A549 treated with RU486 at 1 μM for 4 hours (cell line): ENCODE results near the gene HCCS. TPM values are rescaled to one million over a fixed set of nuclear protein-coding genes. Genes with fewer than 3 reads are reported as not detected.

ENCODE experiments used
- total RNA-seq: library from RNA; stranded (reverse); fragments of 200-300 nt; extraction: Qiagen RNA extraction; gene quantifications from 5 replicates; pipeline ENCODE4 v1.2.3, GENCODE V29; 2022; ENCODE audit warnings: low read depth

The HCCS gene
- total RNA-seq = 57.8 to 69.9 TPM (median 60.9 TPM) in 5 replicates

GRCh38 chrX:11111037-11111851 lies at the start of gene HCCS:
HCCS (plus strand) TSS chrX:11111332; CDS start chrX:11112061, 729 bp downstream.

Other genes with a start within 250 kb of the HCCS start
- gene AMELX, start 182.1 kb downstream of the HCCS start, total RNA-seq = not detected in 5 replicates